Mononuclear cell (primary cell): Measurements from ENCODE around the gene GPX1. TPM values are rescaled to one million over a fixed set of nuclear protein-coding genes. Genes with fewer than 3 reads are reported as not detected.
"Not testable (repeated sequence)": the region's sequence is repeated elsewhere in the genome, so short reads cannot be mapped to it uniquely, and the experiment has no call there.

Source experiments
- H3K27me3 ChIP-seq: 2 replicates; pipeline ENCODE4 v1.6.0; 2011; ENCODE audit warnings: low read length, control low read depth; ENCODE audit not compliant: insufficient read depth
- H3K4me1 ChIP-seq: 2 replicates; pipeline ENCODE4 v1.5.1; 2011; ENCODE audit warnings: mild to moderate bottlenecking, low read length, control low read depth; ENCODE audit not compliant: insufficient read depth
- H3K4me3 ChIP-seq: 2 replicates; pipeline ENCODE4 v1.5.1; 2011; ENCODE audit warnings: mild to moderate bottlenecking, low read length, moderate library complexity
- H3K9me3 ChIP-seq: 2 replicates; pipeline ENCODE4 v1.5.1; 2011; ENCODE audit warnings: low read depth, mild to moderate bottlenecking, control low read depth, low read length
- total RNA-seq: library from RNA; depleted of rRNA; stranded (reverse); fragments of >200 nt; gene quantifications from one replicate; pipeline ENCODE4 v1.2.3, GENCODE V29; 2012

GPX1 gene
- total RNA-seq, 1 donor = 149 TPM

DNA sequence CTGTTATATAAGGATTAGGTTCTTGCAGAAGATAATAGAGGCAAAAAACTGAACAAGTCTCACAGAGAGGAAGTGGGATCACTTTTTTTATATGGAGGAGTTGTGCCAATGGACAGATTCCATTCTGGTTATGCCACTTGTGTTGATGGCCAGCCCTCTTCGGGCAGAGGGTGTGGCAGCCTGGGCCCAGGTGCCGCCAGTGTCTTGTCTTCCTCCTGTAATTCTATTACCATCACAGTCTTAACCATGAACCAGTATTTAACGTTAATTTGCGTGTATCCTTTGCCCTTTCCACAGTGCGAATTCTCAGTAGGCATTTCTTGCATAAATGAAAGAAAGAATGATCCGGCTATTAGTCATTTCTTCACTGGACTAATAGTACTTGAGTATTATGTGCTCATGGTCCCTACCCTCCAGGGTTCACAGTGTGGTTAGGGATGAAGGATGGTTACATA lies 11.3 kb downstream of the GPX1 start:
- Histone ChIP-seq H3K4me3 (no peak overlapping the region), H3K27me3 (no peaks in the 10 kb centered on the region), H3K4me1 (peaks cover 100% of the 10 kb centered on the region), H3K9me3 (no peaks in the 10 kb centered on the region)

- Histone ChIP-seq H3K4me1 (peaks cover 94% of the 10 kb centered on the region), H3K4me3 (no peak overlapping the region), H3K27me3 (no peaks in the 10 kb centered on the region), H3K9me3 (no peaks in the 10 kb centered on the region)
Observed at GRCh38 chr3:49343163-49343562, 15.0 kb downstream of the GPX1 start.

DNA sequence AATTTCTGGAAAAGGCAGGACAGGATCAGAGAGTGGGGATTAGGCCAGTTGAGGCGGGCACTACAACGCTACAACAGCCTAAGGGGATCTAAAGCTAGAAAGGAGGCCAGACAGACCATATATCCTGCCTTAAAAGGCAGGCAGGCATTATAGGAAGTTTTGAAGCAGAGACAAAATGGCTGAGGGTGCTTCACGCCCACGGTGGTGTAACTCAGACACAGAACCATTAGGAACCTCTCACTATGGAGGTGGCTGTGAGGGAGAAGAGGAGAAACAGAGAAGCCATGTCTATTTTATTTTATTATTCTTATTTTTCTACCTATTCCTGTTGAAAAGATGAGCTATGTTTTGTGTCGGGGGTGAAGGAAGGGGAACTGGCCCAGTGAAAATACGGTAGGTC lies 16.2 kb downstream of the GPX1 start:
- peaks cover 92% of the 10 kb centered on the region for H3K4me1 ChIP-seq
- H3K4me3 ChIP-seq = no peak overlapping the region
- no peaks in the 10 kb centered on the region for H3K27me3 ChIP-seq
- H3K9me3 ChIP-seq = no peaks in the 10 kb centered on the region

GRCh38 chr3:49339941-49340800 lies 18.0 kb downstream of the GPX1 start, which contains the start of gene USP4:
Gene USP4, minus strand, starts transcription at chr3:49340053. Its CDS starts 29 bp downstream, at chr3:49340024.
- H3K4me3 ChIP-seq = peak within 1 kb of the TSS; percentile 86
- H3K4me1 ChIP-seq = peaks cover 76% of the 10 kb centered on the region
- no peaks in the 10 kb centered on the region for H3K9me3 ChIP-seq
- no peaks in the 10 kb centered on the region for H3K27me3 ChIP-seq

- peaks cover 71% of the 10 kb centered on the region for H3K4me1 ChIP-seq
- H3K9me3 ChIP-seq = no peaks in the 10 kb centered on the region
- peak overlapping the region; percentile 86 for H3K4me3 ChIP-seq
- H3K27me3 ChIP-seq = no peaks in the 10 kb centered on the region
Observed at GRCh38 chr3:49339581-49339940, 18.6 kb downstream of the GPX1 start.

DNA sequence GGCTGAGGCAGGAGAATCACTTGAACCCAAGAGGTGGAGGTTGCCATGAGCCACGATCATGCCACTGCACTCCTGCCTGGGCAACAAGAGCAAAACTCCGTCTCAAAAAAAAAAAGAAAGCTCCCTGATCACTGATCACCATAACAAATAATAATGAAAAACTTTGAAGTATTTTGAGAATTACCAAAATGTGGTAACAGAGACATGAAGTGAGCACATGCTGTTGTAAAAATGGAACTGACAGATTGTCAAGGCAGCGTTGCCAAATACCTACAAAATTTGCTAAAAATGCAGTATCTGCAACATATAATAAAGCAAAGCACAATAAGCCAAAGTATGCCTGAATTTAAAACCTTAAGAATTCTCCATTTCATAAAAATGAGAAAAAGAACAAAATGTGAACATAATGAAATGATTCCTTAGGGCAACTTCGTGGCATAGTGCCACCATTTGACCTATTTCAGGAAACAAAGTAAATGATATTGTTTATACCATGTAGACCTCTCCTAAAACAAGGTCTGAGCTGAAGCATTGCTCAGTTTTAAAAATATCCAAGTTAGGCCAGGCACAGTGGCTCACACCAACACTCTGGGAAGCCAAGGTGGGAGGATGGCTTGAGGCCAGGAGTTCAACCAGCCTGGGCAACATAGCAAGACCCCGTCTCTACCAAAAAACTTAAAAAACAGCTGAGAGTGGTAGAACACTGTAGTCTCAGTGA lies 24.1 kb downstream of the GPX1 start:
- H3K27me3 ChIP-seq = no peaks in the 10 kb centered on the region
- peaks cover 52% of the 10 kb centered on the region for H3K4me1 ChIP-seq
- H3K9me3 ChIP-seq = no peaks in the 10 kb centered on the region
- no peak overlapping the region for H3K4me3 ChIP-seq

- no peak overlapping the region for H3K4me3 ChIP-seq
- no peaks in the 10 kb centered on the region for H3K9me3 ChIP-seq
Observed at GRCh38 chr3:49333091-49333490, 25.1 kb downstream of the GPX1 start.

DNA sequence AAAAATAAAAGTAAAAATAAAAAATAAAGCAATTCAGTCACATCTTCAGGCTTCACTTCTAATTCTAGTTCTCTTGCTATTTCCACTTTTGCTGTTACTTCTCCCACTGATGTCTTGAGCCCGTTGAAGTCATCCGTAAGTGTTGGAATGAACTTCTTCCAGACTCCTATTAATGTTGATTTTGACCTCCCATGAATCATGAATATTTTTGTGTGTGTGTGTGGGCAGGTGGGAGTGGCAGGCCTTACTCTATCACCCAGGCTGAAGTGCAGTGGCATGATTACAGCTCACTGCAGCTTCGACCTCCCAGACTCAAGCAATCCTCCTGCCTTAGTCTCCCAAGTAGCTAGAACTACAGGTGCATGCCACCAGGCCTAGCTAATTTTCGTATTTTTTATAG lies 29.0 kb downstream of the GPX1 start:
- no peaks in the 10 kb centered on the region for H3K9me3 ChIP-seq
- no peak overlapping the region for H3K4me3 ChIP-seq
- no peaks in the 10 kb centered on the region for H3K27me3 ChIP-seq
- H3K4me1 ChIP-seq = peaks cover 26% of the 10 kb centered on the region

More at GRCh38 chr3:49333091-49333490, 25.1 kb downstream of the GPX1 start:
- H3K27me3 ChIP-seq = no peaks in the 10 kb centered on the region
- peaks cover 42% of the 10 kb centered on the region for H3K4me1 ChIP-seq

- not testable (repeated sequence) for H3K9me3 ChIP-seq, H3K4me3 ChIP-seq, H3K27me3 ChIP-seq
- peaks cover 18% of the 10 kb centered on the region for H3K4me1 ChIP-seq
Observed at GRCh38 chr3:49328350-49328749, 29.8 kb downstream of the GPX1 start.

GRCh38 chr3:49327485-49327884 lies 30.7 kb downstream of the GPX1 start:
- Histone ChIP-seq H3K9me3 (no peaks in the 10 kb centered on the region), H3K4me3 (no peak overlapping the region), H3K27me3 (no peaks in the 10 kb centered on the region), H3K4me1 (peaks cover 9% of the 10 kb centered on the region)

DNA sequence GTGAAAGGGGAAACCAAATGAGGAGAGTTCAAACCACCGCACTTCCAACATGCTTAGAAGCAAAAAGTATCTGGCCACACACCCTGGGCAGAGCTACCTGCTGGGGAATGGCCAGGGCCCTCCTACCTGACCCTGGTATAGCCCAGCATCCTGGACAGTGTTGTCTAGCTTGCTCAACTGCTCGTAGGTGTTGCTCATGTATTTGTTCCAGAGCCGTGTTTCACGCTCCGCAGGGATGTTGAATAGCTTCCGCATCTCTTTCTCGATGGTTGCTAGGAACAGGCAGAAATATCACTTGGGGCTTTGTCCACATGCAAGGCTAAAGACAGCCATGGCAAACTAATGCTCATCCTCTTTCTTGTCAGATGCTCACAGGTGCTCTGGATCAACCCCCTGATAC lies 33.4 kb downstream of the GPX1 start:
- H3K4me1 ChIP-seq = peaks cover 5% of the 10 kb centered on the region
- H3K4me3 ChIP-seq = no peak overlapping the region
- H3K9me3 ChIP-seq = no peaks in the 10 kb centered on the region
- H3K27me3 ChIP-seq = no peaks in the 10 kb centered on the region

- no peaks in the 10 kb centered on the region for H3K4me1 ChIP-seq
- H3K27me3 ChIP-seq = no peaks in the 10 kb centered on the region
- H3K9me3 ChIP-seq = no peaks in the 10 kb centered on the region
- H3K4me3 ChIP-seq = no peak overlapping the region
Observed at GRCh38 chr3:49316696-49317457, 41.3 kb downstream of the GPX1 start.

DNA sequence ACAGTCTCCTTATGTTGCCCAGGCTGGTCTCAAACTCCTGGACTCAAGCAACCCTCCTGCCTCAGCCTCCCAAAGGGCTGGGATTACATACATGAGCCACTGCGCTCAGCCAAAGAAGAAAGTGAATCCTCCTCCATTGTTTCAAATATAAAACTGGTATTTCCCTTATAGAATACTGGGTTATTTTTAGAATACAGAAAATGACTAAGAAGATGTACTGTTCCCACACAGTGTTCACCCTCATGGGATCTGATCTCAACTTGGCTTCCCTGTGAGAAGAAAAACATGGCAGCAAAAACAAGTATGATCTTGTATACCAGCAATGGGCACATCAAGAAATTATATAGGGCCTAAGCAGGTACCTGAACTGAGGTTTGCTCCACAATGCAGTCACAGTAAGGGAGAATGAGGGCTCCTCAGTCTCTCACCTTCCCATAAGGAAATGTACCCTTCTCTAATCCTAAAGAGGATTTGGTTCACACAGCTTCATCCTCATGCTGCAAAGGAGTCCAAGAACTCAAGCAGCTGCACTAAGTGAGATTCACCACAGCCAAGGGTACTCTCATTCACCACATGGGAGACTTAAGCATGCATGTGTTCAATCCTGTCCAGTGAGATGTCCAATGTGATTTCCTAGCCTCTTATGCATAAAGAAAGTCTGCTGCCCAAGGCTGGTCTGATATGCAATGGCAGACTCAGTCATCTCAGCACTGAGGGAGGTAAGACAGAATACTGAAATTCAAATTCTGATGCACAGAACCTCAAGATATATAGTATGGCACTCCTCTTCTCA lies 44.1 kb downstream of the GPX1 start:
- Histone ChIP-seq H3K4me3 (no peak overlapping the region), H3K27me3 (no peaks in the 10 kb centered on the region), H3K4me1 (no peaks in the 10 kb centered on the region), H3K9me3 (no peaks in the 10 kb centered on the region)

- no peaks in the 10 kb centered on the region for H3K27me3 ChIP-seq
- H3K9me3 ChIP-seq = no peaks in the 10 kb centered on the region
- no peak overlapping the region for H3K4me3 ChIP-seq
- no peaks in the 10 kb centered on the region for H3K4me1 ChIP-seq
Observed at GRCh38 chr3:49311283-49311682, 46.9 kb downstream of the GPX1 start.
